H1 (cell line): Measurements from ENCODE around the gene YTHDC2. TPM values are rescaled to one million over a fixed set of nuclear protein-coding genes. Genes with fewer than 3 reads are reported as not detected.

Source experiments
- RXRA ChIP-seq: IDR thresholded peaks from 2 replicates; pipeline ENCODE4 v1.6.1; 2011; ENCODE audit warnings: low read depth, mild to moderate bottlenecking, low read length, moderate library complexity; ENCODE audit not compliant: insufficient read depth
- SP2 ChIP-seq: IDR thresholded peaks from 2 replicates; pipeline ENCODE4 v1.6.1; 2012; ENCODE audit warnings: mild to moderate bottlenecking, low read length, inconsistent platforms
- polyA plus RNA-seq, 7 experiments: library from polyadenylated mRNA; depleted of rRNA in 3 of 7; stranded (reverse) in 5 of 7; unstranded in 2 of 7; fragments of >200 nt in 5 of 7; fragments of 200-250 nt in 2 of 7; gene quantifications; 1 replicate in 5 of 7; 2 replicates in 1 of 7; 4 replicates in 1 of 7; pipeline versions ENCODE4 v1.2.1 to v1.2.3, GENCODE V29; 2011 to 2013; ENCODE audit warnings: missing spikeins in 2 of 7, mixed read lengths in 2 of 7
- total RNA-seq: library from RNA; stranded (reverse); fragmentation: NEBNext Ultra II Directional; extraction: Animal tissue kit (Norgen Biotek cat#: 25700); gene quantifications from 2 replicates; pipeline ENCODE4 v1.2.1, GENCODE V29; 2021

Gene YTHDC2
- total and polyA plus RNA-seq, 2 of the 8 experiments (the other 6 are each of a cell fraction or from before 2014, with no cell fraction given): 4.3 to 20.1 TPM

- TF ChIP-seq SP2 (no peak), RXRA (no peak)
Observed at GRCh38 chr5:113614191-113614590, 100.7 kb downstream of the YTHDC2 start (continued).
